ENCODE results near the gene PCDH12. TPM values are rescaled to one million over a fixed set of nuclear protein-coding genes. Genes with fewer than 3 reads are reported as not detected.

PCDH12 gene
- polyA plus RNA-seq, 3 donors from 2014 or later, result 0.17 to 0.18 TPM; not detected in 1

DNA sequence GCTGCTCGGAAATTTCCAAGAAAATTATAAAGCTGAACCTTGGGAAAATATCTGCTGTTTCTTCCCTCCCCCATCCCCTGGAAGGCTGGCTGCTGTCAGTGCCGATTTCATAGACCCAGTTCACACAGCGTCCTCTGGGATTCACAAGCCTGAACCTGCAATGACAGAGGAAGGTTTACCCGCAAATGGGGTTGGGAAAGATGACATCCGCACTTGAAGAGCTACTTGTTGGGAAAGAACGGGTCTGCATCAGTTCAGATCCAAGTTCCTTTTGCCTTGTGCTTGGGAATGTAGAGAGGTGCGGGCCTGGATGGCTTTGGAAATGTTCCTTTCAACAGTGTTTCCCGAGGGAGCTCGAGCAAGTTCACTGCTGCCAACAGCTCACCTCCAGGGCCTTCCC lies 13.9 kb downstream of the PCDH12 start:
- peaks cover 0 to 4% (median 0%) of the 10 kb centered on the region in 3 donors for H3K36me3 Mint-ChIP-seq
- peaks cover 28 to 38% of the 10 kb centered on the region in 2 donors for H3K4me1 Mint-ChIP-seq
- H3K27ac Mint-ChIP-seq, result no peak overlapping the region
- no peaks in the 10 kb centered on the region for H3K9me3 Mint-ChIP-seq
- no peak overlapping the region for H3K4me3 Mint-ChIP-seq
- no peak for DNase-seq
- H3K27me3 Mint-ChIP-seq (ENCODE audit: low read depth in 3 of 3), result peaks cover 0 to 4% (median 0%) of the 10 kb centered on the region in 3 donors

DNA sequence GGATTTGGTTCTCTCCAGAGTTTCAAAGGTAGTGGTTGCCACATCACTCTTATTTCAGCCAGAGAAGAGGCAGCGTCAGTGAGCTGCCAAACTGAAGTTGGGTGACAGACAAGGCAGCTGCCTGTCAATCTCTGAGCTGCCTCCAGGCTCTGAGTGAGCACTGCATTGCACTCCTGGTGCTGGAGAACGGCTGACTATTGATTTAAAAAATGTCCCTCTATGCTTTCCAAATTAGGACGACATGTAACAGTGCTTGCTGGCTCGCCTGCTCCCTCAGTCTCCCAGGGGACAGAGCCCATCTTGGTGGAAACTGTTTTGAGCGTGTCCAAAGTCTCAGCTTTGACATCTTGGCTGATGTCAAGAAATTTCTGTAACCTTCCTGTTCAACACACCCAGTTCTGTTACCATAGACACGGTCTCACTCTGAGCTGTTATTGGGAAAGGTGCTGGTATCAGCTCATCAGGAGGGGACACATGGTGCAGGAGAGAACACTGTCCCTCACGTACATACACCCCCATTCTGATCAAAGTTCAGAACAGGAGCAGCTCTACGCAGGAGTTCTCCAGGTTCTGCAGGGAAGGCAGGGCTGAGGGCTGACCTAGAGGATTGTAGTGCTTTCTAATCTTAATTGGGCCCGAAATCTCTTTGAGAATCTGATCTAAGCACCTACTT lies 15.7 kb downstream of the PCDH12 start:
- H3K27ac Mint-ChIP-seq, result peak overlapping the region; percentile 14 to 88 (median 51)
- H3K36me3 Mint-ChIP-seq, result peaks cover 0 to 7% (median 0%) of the 10 kb centered on the region in 3 donors
- peaks cover 0 to 1% (median 0%) of the 10 kb centered on the region in 3 donors for H3K27me3 Mint-ChIP-seq (ENCODE audit: low read depth in 3 of 3)
- peaks cover 28 to 41% of the 10 kb centered on the region in 2 donors for H3K4me1 Mint-ChIP-seq
- no peak overlapping the region for H3K4me3 Mint-ChIP-seq
- DNase-seq, result no peak
- H3K9me3 Mint-ChIP-seq, result no peaks in the 10 kb centered on the region

DNA sequence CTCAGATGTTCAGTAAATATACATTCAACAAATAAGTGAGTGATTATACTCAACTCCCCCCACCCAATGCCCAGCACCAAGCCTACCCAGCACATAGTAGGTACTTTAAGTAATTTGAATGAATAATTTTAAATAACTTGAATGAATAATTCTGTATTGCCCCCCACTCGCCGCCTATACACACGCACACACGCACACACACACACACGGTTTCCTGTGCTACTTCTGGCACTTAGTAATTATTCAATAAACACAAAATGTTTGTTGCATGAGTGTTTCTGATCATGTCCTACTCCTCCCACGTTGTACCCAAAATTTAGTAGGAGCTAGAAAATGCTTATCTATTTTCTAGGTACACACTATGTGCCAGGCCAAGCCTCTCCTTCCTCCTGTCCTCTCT lies 16.2 kb downstream of the PCDH12 start:
- peaks cover 0 to 10% (median 0%) of the 10 kb centered on the region in 3 donors for H3K36me3 Mint-ChIP-seq
- no peaks in the 10 kb centered on the region for H3K9me3 Mint-ChIP-seq
- peak in 2 of 3 donors; percentile 15 to 24 for DNase-seq
- peak overlapping the region in 1 of 5 donors; percentile 8 for H3K4me3 Mint-ChIP-seq
- H3K27ac Mint-ChIP-seq, result peak overlapping the region; percentile 3 to 88 (median 42)
- no peaks in the 10 kb centered on the region for H3K27me3 Mint-ChIP-seq (ENCODE audit: low read depth in 3 of 3)
- H3K4me1 Mint-ChIP-seq, result peaks cover 28 to 41% of the 10 kb centered on the region in 2 donors

DNA sequence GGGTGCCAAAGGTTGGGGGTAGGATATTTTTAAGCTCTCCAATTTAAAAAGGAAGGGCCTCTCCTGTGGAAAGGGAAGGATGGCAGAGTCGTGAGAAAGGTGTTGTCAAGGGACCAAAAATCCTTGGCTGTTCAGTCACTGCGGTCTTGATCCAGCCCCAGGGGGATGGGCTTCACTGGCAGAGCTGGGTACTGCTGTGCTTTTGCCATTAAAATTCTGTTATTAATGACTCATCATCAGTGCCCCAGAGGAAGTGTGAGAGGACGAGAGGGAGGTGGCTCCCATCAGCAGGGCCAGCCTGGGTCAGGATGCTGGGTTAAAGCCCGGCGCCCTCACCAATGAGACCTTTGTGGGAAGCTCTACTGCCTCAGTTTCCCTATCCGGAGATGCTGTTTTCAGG lies 16.7 kb downstream of the PCDH12 start:
- DNase-seq, result no peak
- Mint-ChIP-seq H3K9me3 (no peaks in the 10 kb centered on the region), H3K27ac (peak overlapping the region; percentile 74 to 87 (median 84)), H3K36me3 (peaks cover 0 to 10% (median 0%) of the 10 kb centered on the region in 3 donors), H3K27me3 (ENCODE audit: low read depth in 3 of 3) (no peaks in the 10 kb centered on the region), H3K4me3 (peak overlapping the region in 1 of 5 donors; percentile 46), H3K4me1 (peaks cover 28 to 41% of the 10 kb centered on the region in 2 donors)

DNA sequence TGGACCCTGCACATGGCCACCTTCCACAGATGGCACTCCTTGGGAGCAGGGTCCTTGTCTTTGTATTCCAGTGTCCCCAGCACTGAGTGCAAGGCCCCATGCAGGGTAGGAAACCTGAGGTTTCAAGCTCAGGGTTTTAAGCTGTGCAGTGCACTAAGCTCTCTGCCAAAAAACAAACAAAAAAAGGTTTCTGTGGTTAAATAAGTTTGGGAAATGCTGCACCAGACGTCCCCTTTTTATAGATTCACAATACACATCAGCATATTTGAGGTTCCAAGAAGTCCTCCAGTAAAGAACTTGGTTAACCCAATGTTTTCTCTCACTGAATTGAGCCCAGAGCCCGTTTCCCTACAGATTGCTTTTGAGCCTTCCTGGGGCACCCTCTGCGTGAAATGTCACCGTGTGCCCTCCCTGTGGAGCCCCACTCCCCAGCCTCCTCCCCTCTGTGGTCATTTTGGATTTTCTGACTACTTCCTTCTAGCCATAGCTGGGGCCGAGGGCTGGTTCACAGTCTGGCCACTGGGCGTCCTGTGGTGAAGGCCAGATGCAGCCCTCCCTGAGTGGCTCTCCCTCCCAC lies 17.2 kb downstream of the PCDH12 start:
- Mint-ChIP-seq H3K4me1 (peaks cover 28 to 41% of the 10 kb centered on the region in 2 donors), H3K9me3 (no peaks in the 10 kb centered on the region), H3K36me3 (peaks cover 3 to 14% (median 4%) of the 10 kb centered on the region in 3 donors), H3K27ac (peak overlapping the region; percentile 74 to 87 (median 84)), H3K4me3 (peak overlapping the region in 1 of 5 donors; percentile 46), H3K27me3 (ENCODE audit: low read depth in 3 of 3) (no peaks in the 10 kb centered on the region)
- DNase-seq, result no peak

DNA sequence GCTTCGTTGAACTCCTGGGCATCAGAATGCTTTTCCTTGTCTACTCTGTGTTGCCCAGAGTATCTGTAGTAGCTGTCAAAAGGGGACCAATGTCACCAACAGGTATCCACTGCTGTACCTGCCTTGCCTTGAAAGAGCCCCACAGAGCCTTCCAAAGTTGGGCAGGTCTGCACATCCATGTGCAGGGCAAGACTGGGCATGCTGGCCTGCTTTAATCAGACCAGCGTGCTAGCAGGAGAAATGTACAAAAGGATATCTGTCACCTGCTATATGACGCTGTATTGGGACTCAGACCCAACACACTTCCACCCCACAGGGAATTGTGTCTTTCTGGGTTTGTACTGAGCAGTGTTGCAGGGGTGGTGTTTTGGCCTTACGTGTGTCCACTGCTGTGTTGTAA lies 22.5 kb downstream of the PCDH12 start:
- peaks cover 0 to 8% of the 10 kb centered on the region in 2 donors for H3K4me1 Mint-ChIP-seq

DNA sequence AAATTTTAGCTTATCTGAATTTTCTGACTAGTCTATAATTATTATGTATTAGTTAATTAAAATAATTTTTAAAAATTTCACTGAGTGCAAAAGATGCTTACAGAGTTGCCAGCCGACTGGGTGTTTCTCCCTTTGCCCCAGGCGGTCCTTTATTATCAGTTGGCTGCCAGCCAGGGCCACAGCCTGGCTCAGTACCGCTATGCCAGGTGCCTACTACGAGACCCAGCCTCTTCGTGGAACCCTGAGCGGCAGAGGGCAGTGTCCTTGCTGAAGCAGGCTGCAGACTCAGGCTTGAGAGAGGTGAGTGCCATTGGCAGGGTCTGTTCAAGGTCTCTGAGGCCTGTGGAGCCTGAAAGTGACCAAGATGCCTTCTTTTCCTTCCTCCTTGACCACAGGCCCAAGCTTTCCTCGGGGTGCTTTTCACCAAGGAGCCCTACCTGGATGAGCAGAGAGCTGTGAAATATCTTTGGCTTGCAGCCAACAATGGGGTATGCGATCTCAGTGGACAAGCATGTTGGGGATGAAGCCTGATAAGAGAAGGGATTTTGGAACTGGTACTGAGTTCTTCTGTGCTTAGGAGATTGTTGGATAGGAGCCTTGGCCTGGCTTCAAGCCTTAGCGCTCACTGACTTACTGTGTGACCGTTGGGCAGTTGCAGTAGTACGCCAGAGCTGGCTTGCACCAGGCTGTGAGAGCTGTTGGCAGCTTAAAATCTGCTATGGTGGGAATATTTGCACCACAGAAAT lies 23.7 kb downstream of the PCDH12 start:
- H3K36me3 Mint-ChIP-seq, result peaks cover 20 to 49% (median 28%) of the 10 kb centered on the region in 3 donors
- H3K27me3 Mint-ChIP-seq (ENCODE audit: low read depth in 3 of 3), result peaks cover 0 to 2% (median 0%) of the 10 kb centered on the region in 3 donors
- no peak for DNase-seq
- H3K4me1 Mint-ChIP-seq, result peaks cover 0 to 5% of the 10 kb centered on the region in 2 donors
- H3K4me3 Mint-ChIP-seq, result no peak overlapping the region
- H3K27ac Mint-ChIP-seq, result no peak overlapping the region
- no peaks in the 10 kb centered on the region for H3K9me3 Mint-ChIP-seq

More for the DNA sequence above, 22.5 kb downstream of the PCDH12 start:
- Mint-ChIP-seq H3K4me3 (no peak overlapping the region), H3K27me3 (ENCODE audit: low read depth in 3 of 3) (peaks cover 0 to 2% (median 0%) of the 10 kb centered on the region in 3 donors), H3K27ac (peak overlapping the region in 2 of 6 donors; percentile 54 to 62), H3K9me3 (no peaks in the 10 kb centered on the region), H3K36me3 (peaks cover 18 to 50% (median 28%) of the 10 kb centered on the region in 3 donors)
- no peak for DNase-seq

DNA sequence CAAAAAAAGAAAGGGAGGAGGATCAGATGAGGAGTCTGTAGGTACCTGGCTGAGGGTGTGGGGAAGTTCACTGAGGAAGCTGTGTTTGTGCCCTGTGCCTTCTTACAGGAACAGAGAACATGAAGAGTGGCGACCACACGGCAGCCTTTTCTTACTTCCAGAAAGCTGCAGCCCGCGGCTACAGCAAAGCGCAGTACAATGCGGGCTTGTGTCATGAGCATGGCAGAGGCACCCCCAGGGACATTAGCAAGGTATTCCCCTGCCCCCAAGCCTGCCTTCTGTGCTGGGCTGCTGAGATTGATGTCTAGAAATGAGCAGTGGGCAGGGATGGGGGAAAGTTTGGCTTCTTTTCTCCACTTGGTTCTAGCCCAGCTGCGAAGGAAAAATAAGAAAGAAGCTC lies 24.9 kb downstream of the PCDH12 start:
- H3K4me1 Mint-ChIP-seq, result peaks cover under 1% of the 10 kb centered on the region in 2 donors

DNA sequence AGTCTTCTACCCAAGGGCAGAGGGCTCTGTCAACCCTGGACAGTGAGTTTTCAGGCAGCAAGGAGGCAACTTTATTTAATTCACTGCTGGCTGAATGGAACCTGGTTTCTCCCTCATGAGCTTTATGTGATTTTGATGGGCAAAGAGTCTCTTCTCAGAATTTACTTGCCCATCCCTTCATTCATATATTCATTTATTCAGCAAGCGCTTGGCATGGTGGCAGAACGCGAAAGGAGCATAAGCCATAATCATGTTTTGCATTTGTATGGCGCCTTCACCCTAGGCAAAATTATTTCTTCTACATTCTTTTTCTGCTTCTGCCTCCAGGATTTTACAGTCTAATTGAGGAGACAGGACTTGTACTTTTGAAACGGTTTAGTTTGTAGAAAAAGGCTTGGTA lies 26.3 kb downstream of the PCDH12 start:
- H3K4me3 Mint-ChIP-seq, result no peak overlapping the region
- peaks cover 36 to 64% (median 36%) of the 10 kb centered on the region in 3 donors for H3K36me3 Mint-ChIP-seq
- peaks cover 0 to 3% (median 2%) of the 10 kb centered on the region in 3 donors for H3K27me3 Mint-ChIP-seq (ENCODE audit: low read depth in 3 of 3)
- H3K9me3 Mint-ChIP-seq, result no peaks in the 10 kb centered on the region
- H3K27ac Mint-ChIP-seq, result no peak overlapping the region
- no peak for DNase-seq
- peaks cover 1 to 15% of the 10 kb centered on the region in 2 donors for H3K4me1 Mint-ChIP-seq

More for the DNA sequence above, 24.9 kb downstream of the PCDH12 start:
- H3K27ac Mint-ChIP-seq, result peak overlapping the region in 1 of 6 donors; percentile 8
- peaks cover 25 to 53% (median 33%) of the 10 kb centered on the region in 3 donors for H3K36me3 Mint-ChIP-seq
- H3K4me3 Mint-ChIP-seq, result no peak overlapping the region
- H3K27me3 Mint-ChIP-seq (ENCODE audit: low read depth in 3 of 3), result peaks cover 0 to 2% (median 0%) of the 10 kb centered on the region in 3 donors
- H3K9me3 Mint-ChIP-seq, result no peaks in the 10 kb centered on the region
- DNase-seq, result no peak

DNA sequence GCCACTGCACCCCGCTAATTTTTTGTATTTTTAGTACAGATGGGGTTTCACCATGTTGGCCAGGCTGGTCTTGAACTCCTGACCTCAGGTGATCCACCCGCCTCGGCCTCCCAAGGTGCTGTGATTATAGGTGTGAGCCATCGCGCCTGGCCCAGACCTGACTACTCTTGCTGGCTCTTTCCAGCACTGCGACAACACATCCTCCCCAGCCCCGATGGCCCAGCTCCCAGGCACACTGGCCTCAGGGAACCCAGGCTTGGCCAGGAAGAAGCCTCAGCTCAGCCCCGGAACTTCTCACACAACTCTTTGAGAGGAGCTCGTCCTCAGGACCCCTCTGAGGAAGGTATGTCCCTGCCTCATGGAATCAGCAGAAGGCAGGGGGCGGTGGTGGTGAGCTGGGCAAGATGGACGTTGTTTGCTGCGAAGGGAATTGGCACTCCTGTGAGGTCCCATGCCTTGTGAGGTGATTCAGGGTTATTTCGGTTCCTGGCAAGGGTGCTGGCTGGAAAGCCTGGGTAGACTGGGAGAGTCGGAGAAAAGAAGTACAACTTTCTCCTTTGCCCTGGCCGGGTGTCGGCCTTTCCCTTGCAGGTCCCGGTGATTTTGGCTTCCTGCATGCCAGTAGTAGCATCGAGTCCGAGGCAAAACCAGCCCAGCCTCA lies 28.5 kb downstream of the PCDH12 start:
- Mint-ChIP-seq H3K9me3 (no peaks in the 10 kb centered on the region), H3K27me3 (ENCODE audit: low read depth in 3 of 3) (peaks cover 2 to 3% (median 2%) of the 10 kb centered on the region in 3 donors), H3K27ac (no peak overlapping the region), H3K36me3 (peaks cover 24 to 59% (median 38%) of the 10 kb centered on the region in 3 donors), H3K4me1 (peaks cover 6 to 26% of the 10 kb centered on the region in 2 donors), H3K4me3 (no peak overlapping the region)
- no peak for DNase-seq

DNA sequence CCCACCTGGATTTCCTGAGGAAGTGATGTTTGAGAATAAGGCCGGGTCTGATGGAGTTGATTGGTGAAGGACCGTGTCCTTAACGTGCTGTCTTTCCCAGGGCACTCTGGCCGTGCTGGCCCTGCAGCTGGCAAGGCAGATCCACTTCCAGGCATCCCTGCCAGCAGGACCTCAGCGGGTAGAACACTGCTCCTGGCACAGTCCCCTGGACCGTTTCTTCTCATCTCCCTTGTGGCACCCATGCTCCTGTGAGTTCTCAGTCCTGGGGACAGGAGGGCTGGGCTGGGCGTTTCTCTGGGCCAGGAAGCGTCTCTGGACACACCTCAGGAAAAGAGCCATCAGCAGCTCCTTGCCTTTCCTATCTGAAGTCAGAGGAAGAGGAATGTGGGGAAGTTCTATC lies 30.0 kb downstream of the PCDH12 start:
- Mint-ChIP-seq H3K36me3 (peaks cover 19 to 59% (median 41%) of the 10 kb centered on the region in 3 donors), H3K9me3 (no peaks in the 10 kb centered on the region), H3K4me3 (no peak overlapping the region), H3K27ac (peak overlapping the region in 2 of 6 donors; percentile 9 to 41), H3K27me3 (ENCODE audit: low read depth in 3 of 3) (peaks cover 2 to 7% (median 6%) of the 10 kb centered on the region in 3 donors), H3K4me1 (peaks cover 21 to 41% of the 10 kb centered on the region in 2 donors)
- DNase-seq, result no peak

DNA sequence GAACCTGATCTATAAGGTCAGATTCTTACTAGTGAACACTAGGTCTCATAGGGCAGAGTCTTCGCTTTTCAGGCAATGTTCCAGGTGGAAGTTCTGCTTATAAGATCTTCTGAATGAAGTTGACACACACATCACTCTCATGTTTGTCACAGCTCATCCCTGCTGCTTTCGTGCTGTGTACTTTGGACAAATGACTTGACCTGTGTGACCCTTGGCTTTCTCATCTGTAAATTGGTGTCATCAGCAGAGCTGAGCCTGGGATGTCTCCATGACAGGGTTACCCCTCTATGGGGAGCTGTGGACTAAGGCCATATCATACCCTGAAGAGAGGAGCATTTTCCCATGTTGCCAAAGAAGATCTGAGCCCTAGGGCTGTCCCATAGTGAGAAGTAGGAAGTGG lies 31.6 kb downstream of the PCDH12 start:
- Mint-ChIP-seq H3K9me3 (no peaks in the 10 kb centered on the region), H3K4me1 (peaks cover 27 to 45% of the 10 kb centered on the region in 2 donors), H3K27me3 (ENCODE audit: low read depth in 3 of 3) (peaks cover 2 to 7% (median 6%) of the 10 kb centered on the region in 3 donors), H3K4me3 (no peak overlapping the region), H3K36me3 (peaks cover 17 to 45% (median 39%) of the 10 kb centered on the region in 3 donors), H3K27ac (no peak overlapping the region)
- no peak for DNase-seq
